ENCODE data around the gene TNFSF12.

DNA sequence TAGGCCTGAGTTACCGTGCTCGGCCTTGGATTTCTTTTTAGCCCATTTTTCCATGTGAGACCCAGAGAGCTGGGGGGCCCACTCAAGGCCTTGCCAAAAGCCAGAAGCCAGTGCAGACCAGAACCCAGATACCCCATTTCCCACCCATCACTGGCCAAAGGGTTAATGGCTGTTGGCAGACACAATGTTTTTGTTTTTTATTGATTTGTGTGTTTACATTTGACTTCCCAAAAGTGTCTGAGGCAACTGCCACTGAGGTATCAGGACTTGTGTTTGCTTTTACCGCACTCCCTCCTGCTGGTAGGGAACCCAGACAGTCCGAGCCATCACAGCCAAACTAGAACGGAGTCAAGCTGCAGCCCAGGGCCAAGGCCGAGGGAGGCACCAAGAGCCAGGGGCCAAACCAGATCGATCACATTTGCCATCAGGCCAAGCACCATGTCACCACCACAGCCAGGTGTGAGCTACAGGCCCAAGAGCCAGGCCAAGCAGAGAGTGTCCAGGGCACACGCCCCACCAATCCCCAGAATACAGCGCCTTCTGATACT lies 7.7 kb upstream of the TNFSF12 start:
- TF ChIP-seq, protein P1, sequence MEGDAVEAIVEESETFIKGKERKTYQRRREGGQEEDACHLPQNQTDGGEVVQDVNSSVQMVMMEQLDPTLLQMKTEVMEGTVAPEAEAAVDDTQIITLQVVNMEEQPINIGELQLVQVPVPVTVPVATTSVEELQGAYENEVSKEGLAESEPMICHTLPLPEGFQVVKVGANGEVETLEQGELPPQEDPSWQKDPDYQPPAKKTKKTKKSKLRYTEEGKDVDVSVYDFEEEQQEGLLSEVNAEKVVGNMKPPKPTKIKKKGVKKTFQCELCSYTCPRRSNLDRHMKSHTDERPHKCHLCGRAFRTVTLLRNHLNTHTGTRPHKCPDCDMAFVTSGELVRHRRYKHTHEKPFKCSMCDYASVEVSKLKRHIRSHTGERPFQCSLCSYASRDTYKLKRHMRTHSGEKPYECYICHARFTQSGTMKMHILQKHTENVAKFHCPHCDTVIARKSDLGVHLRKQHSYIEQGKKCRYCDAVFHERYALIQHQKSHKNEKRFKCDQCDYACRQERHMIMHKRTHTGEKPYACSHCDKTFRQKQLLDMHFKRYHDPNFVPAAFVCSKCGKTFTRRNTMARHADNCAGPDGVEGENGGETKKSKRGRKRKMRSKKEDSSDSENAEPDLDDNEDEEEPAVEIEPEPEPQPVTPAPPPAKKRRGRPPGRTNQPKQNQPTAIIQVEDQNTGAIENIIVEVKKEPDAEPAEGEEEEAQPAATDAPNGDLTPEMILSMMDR (IDR thresholded peaks at IDR 0.05): no peak
- no peak for TF ChIP-seq POLR2AphosphoS5 (IDR thresholded peaks at IDR 0.05)
- no peak for TF ChIP-seq POLR2A (IDR thresholded peaks at IDR 0.05)
- TF ChIP-seq EP300 (IDR thresholded peaks at IDR 0.05; ENCODE audit: low read depth): no peak

All from transverse colon (tissue), 4 donors.